Measurements from ENCODE around the gene VEZT. TPM values are rescaled to one million over a fixed set of nuclear protein-coding genes. Genes with fewer than 3 reads are reported as not detected.

VEZT gene
- total RNA-seq, 1 experiment from 2014 or later = 107 TPM

DNA sequence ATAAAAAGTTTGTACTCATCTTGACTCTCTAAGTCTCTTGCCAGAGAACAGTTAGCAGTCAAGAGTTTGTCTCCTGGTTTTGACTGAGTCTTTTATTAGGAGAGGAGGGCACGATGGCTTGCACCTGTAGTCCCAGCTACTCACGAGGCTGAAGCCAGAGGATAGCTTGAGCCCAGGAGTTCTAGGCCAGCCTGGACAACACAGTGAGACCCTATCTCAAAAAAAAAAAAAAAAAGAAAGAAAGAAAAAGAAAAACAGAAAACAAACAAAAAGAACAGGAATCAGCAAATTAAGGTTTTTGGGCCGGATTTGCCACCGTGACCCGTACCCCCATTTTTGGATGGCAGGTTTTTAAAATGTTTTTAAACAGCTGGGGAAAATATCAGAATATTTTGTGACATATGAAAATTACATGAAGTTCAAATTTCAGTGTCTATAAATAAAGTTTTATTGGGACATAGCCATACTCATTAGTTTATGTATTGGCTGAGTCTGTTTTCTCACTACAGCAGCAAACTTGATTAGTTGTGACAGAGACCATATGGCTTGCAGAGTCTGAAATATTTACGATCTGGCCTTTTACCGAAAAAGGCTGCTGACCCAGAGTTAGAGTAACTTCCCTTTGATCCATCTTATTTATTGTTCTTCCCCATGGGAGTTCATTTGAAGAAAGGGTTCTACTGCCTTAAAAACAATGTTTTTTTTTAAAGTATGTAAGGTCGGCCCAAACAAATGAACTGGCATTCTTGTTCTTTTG lies 31.2 kb downstream of the VEZT start:
- ChIA-PET CTCF (no interaction called here), POLR2A (ENCODE audit: low non-redundant PET) (interaction anchor here (0.5 kb wide), 1 partner anchor 163 kb away, joined by 12 read pairs; no protein-coding TSS in a partner anchor)
- peaks cover 23% of the 10 kb centered on the region for H3K36me3 ChIP-seq (ENCODE audit: insufficient read depth, low read length, poor library complexity, severe bottlenecking)
- no peak overlapping the region for H3K4me3 ChIP-seq (ENCODE audit: low read depth, low read length, poor library complexity, severe bottlenecking)
- peak; percentile 54 for DNase-seq (ENCODE audit: low spot score)
- peaks cover 51% of the 10 kb centered on the region for H3K4me1 ChIP-seq (ENCODE audit: insufficient read depth, low read length, poor library complexity, severe bottlenecking)
- H3K27me3 ChIP-seq (replicated peaks; ENCODE audit: insufficient read depth, low read depth, low read length, poor library complexity) = no peaks in the 10 kb centered on the region
- intact Hi-C loops (cut with micrococcal nuclease; ENCODE audit: unreplicated experiment) = no loop called here
- TF ChIP-seq, protein P1, sequence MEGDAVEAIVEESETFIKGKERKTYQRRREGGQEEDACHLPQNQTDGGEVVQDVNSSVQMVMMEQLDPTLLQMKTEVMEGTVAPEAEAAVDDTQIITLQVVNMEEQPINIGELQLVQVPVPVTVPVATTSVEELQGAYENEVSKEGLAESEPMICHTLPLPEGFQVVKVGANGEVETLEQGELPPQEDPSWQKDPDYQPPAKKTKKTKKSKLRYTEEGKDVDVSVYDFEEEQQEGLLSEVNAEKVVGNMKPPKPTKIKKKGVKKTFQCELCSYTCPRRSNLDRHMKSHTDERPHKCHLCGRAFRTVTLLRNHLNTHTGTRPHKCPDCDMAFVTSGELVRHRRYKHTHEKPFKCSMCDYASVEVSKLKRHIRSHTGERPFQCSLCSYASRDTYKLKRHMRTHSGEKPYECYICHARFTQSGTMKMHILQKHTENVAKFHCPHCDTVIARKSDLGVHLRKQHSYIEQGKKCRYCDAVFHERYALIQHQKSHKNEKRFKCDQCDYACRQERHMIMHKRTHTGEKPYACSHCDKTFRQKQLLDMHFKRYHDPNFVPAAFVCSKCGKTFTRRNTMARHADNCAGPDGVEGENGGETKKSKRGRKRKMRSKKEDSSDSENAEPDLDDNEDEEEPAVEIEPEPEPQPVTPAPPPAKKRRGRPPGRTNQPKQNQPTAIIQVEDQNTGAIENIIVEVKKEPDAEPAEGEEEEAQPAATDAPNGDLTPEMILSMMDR (conservative IDR thresholded peaks at IDR 0.05; ENCODE audit: low read depth, low read length) = no peak
- TF ChIP-seq EZH2 (IDR thresholded peaks at IDR 0.05; ENCODE audit: borderline replicate concordance, low read depth, low read length, poor library complexity, severe bottlenecking) = no peak
- H3K9me3 ChIP-seq (ENCODE audit: low read depth, low read length, poor library complexity, severe bottlenecking) = no peaks in the 10 kb centered on the region
- peak overlapping the region; percentile 23 for H3K27ac ChIP-seq (ENCODE audit: low read depth, low read length, poor library complexity, severe bottlenecking)
- no TSS peak for BruUV-seq (replicated peaks)

DNA sequence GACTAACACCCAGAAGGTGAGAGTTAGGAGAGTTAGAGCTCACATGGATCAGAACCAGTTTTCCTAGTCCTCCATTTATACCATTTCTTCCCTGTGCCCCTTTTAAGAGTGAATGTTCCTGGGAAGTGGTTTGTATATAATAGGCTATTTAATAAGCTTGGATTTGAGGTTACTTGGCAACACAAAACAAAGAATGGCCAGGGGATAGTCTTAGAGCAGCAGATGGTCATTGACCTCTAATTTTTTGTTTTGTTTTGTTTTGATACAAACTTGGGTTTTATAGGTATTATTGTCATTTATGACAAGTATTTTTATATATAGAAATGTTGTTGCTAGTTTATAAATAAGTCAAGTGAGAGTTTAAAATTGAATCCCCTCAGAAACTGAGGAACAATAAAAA lies 35.8 kb downstream of the VEZT start:
- intact Hi-C loops (cut with micrococcal nuclease; ENCODE audit: unreplicated experiment) = no loop called here
- no peak for DNase-seq (ENCODE audit: low spot score)
- TF ChIP-seq, protein P1 (conservative IDR thresholded peaks at IDR 0.05; ENCODE audit: low read depth, low read length) = no peak
- no peak for TF ChIP-seq EZH2 (IDR thresholded peaks at IDR 0.05; ENCODE audit: borderline replicate concordance, low read depth, low read length, poor library complexity, severe bottlenecking)
- ChIA-PET POLR2A (ENCODE audit: low non-redundant PET) (interaction anchor here (0.6 kb wide), 1 partner anchor 54 kb away, joined by 3 read pairs; no protein-coding TSS in a partner anchor), CTCF (no interaction called here)
- Histone ChIP-seq H3K36me3 (ENCODE audit: insufficient read depth, low read length, poor library complexity, severe bottlenecking) (peaks cover 51% of the 10 kb centered on the region), H3K27me3 (replicated peaks; ENCODE audit: insufficient read depth, low read depth, low read length, poor library complexity) (no peaks in the 10 kb centered on the region), H3K4me1 (ENCODE audit: insufficient read depth, low read length, poor library complexity, severe bottlenecking) (peaks cover 24% of the 10 kb centered on the region), H3K9me3 (ENCODE audit: low read depth, low read length, poor library complexity, severe bottlenecking) (no peaks in the 10 kb centered on the region), H3K4me3 (ENCODE audit: low read depth, low read length, poor library complexity, severe bottlenecking) (no peak overlapping the region), H3K27ac (ENCODE audit: low read depth, low read length, poor library complexity, severe bottlenecking) (no peak overlapping the region)
- BruUV-seq (replicated peaks) = no TSS peak

DNA sequence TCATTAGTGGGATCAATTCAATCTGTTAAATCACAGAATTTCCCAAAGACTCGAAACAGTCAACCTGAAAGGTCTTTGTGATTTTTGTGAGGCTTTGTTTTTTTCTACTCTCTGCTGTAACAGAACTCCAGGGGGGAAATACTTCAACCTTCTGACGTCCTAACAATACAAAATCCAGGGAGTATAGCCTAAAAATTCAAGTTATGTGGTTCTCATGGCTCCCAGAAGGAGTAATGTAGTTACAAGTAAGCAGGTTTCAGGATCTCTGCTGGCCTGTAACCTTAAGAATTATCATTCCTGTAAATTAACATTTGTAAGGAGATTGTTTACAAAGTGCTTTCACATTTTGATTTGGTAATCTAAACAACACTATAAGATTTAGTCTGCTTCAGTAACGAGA lies 39.9 kb downstream of the VEZT start:
- Histone ChIP-seq H3K4me1 (ENCODE audit: insufficient read depth, low read length, poor library complexity, severe bottlenecking) (peaks cover 10% of the 10 kb centered on the region), H3K27me3 (replicated peaks; ENCODE audit: insufficient read depth, low read depth, low read length, poor library complexity) (no peaks in the 10 kb centered on the region)
- BruUV-seq (replicated peaks) = no TSS peak

More for the DNA sequence above, 39.9 kb downstream of the VEZT start:
- H3K4me3 ChIP-seq (ENCODE audit: low read depth, low read length, poor library complexity, severe bottlenecking) = no peak overlapping the region
- TF ChIP-seq EZH2 (IDR thresholded peaks at IDR 0.05; ENCODE audit: borderline replicate concordance, low read depth, low read length, poor library complexity, severe bottlenecking) = no peak
- TF ChIP-seq, protein P1 (conservative IDR thresholded peaks at IDR 0.05; ENCODE audit: low read depth, low read length) = no peak
- peaks cover 45% of the 10 kb centered on the region for H3K36me3 ChIP-seq (ENCODE audit: insufficient read depth, low read length, poor library complexity, severe bottlenecking)
- ChIA-PET CTCF (no interaction called here), POLR2A (ENCODE audit: low non-redundant PET) (no interaction called here)
- H3K9me3 ChIP-seq (ENCODE audit: low read depth, low read length, poor library complexity, severe bottlenecking) = no peaks in the 10 kb centered on the region
- intact Hi-C loops (cut with micrococcal nuclease; ENCODE audit: unreplicated experiment) = no loop called here
- DNase-seq (ENCODE audit: low spot score) = no peak
- H3K27ac ChIP-seq (ENCODE audit: low read depth, low read length, poor library complexity, severe bottlenecking) = no peak overlapping the region

Data from A673 (cell line).